ENCODE data around the gene HES6. TPM values are rescaled to one million over a fixed set of nuclear protein-coding genes. Genes with fewer than 3 reads are reported as not detected.

Gene HES6
- total and polyA plus RNA-seq, 3 donors from 2014 or later, result 21.3 to 40.3 (median 22.0) TPM

GRCh38 chr2:238207006-238207405, 32.8 kb downstream of the HES6 start:
- H3K36me3 ChIP-seq (ENCODE audit: low read depth, missing control alignments), result no peaks in the 10 kb centered on the region
- no peak overlapping the region for H3K27ac ChIP-seq
- H3K4me3 ChIP-seq, result no peak overlapping the region
- intact Hi-C loops (cut with DNase I; ENCODE audit: low total_unique reads), result no loop called here
- no peaks in the 10 kb centered on the region for H3K27me3 ChIP-seq
- no peaks in the 10 kb centered on the region for H3K9me3 ChIP-seq
- DNase-seq, result no peak
- H3K4me1 ChIP-seq, result peaks cover 5% of the 10 kb centered on the region
- TF ChIP-seq CTCF (IDR thresholded peaks at IDR 0.05) (no peak), POLR2A (IDR thresholded peaks at IDR 0.05) (no peak)
- 73 to 77% methylated on average over 7 of the region's 7 CpGs for WGBS, 2 donors

- no peak for DNase-seq
- peak overlapping the region; percentile 70 to 97 for H3K4me3 ChIP-seq
These were observed 35.7 kb downstream of the HES6 start for GRCh38 chr2:238203973-238204683.

GRCh38 chr2:238203094-238203972, 36.5 kb downstream of the HES6 start, which contains the start of gene ILKAP:
ILKAP (minus strand) TSS chr2:238203695; CDS start chr2:238203553, 142 bp downstream.
- peak; percentile 87 for DNase-seq
- TF ChIP-seq POLR2A (IDR thresholded peaks at IDR 0.05) (peak; percentile 11), CTCF (IDR thresholded peaks at IDR 0.05) (no peak)
- WGBS, 2 donors, result 0% methylated on average over 37 of the region's 126 CpGs; no CpG with 5 or more reads in 1 of the 2 donors
- no peaks in the 10 kb centered on the region for H3K27me3 ChIP-seq
- peak within 1 kb of the TSS; percentile 70 to 97 for H3K4me3 ChIP-seq
- H3K9me3 ChIP-seq, result no peaks in the 10 kb centered on the region
- intact Hi-C loops (cut with DNase I; ENCODE audit: low total_unique reads), result no loop called here
- peak within 1 kb of the TSS in 1 of 2 donors; percentile 93 for H3K27ac ChIP-seq
- peaks cover 18% of the 10 kb centered on the region for H3K4me1 ChIP-seq
- no peaks in the 10 kb centered on the region for H3K36me3 ChIP-seq (ENCODE audit: low read depth, missing control alignments)

More at GRCh38 chr2:238203973-238204683, 35.7 kb downstream of the HES6 start:
- intact Hi-C loops (cut with DNase I; ENCODE audit: low total_unique reads), result no loop called here
- no peaks in the 10 kb centered on the region for H3K27me3 ChIP-seq
- H3K36me3 ChIP-seq (ENCODE audit: low read depth, missing control alignments), result no peaks in the 10 kb centered on the region
- H3K27ac ChIP-seq, result peak overlapping the region in 1 of 2 donors; percentile 93
- H3K4me1 ChIP-seq, result peaks cover 18% of the 10 kb centered on the region
- WGBS, 2 donors, result 30 to 47% methylated on average over 18 of the region's 18 CpGs
- TF ChIP-seq POLR2A (IDR thresholded peaks at IDR 0.05), result no peak
- TF ChIP-seq CTCF (IDR thresholded peaks at IDR 0.05), result no peak
- no peaks in the 10 kb centered on the region for H3K9me3 ChIP-seq

- TF ChIP-seq POLR2A (IDR thresholded peaks at IDR 0.05) (no peak), CTCF (IDR thresholded peaks at IDR 0.05) (no peak)
- H3K36me3 ChIP-seq (ENCODE audit: low read depth, missing control alignments), result no peaks in the 10 kb centered on the region
- peak overlapping the region in 1 of 2 donors; percentile 93 for H3K27ac ChIP-seq
- WGBS, 2 donors, result 5 to 8% methylated on average over 24 to 27 of the region's 27 CpGs
- H3K9me3 ChIP-seq, result no peaks in the 10 kb centered on the region
- DNase-seq, result no peak
- H3K27me3 ChIP-seq, result no peaks in the 10 kb centered on the region
- peaks cover 18% of the 10 kb centered on the region for H3K4me1 ChIP-seq
- intact Hi-C loops (cut with DNase I; ENCODE audit: low total_unique reads), result no loop called here
- peak overlapping the region; percentile 70 to 97 for H3K4me3 ChIP-seq
These were observed 37.3 kb downstream of the HES6 start for GRCh38 chr2:238202326-238203093.

Measured in testis (tissue), 3 donors.